ENCODE measurements around the gene MRO.
"Not testable (repeated sequence)": the region's sequence is repeated elsewhere in the genome, so short reads cannot be mapped to it uniquely, and the experiment has no call there.

The MRO gene
- 0.09 to 0.20 reads per million in 2 donors for total RNA-seq

DNA sequence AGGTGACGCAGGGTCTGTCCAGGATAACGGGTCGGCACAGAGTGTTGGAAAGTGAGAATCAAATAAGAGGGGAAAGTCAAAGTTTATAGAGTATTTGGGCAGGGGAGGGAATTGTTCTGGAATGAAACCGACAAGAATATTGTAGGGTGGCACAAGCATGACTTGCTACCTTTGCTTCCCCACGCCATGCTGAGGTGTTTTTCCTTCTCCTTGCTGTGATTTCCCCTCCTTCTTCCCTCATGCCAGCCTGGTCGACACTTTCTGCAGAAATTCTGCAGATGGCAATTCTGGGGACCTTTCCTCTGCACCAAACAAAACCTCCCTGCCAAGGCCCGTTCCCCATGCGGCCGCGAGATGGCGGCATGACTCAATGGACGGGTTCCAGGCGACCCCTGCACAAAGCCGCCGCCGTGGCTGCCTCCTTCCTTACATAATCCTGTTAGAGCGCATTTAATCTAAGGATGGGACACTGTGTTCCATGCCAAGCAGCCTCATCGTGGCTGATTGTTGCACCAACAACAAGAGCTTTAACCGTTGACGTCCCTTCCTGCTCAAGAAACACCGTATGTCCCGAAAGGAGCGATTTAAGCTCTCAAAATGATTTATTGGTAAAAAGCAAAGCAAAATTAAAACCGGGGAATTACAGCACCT is at the start of gene MRO:
Gene MRO (minus strand): TSS at position 289 of the 651 bp plus-strand sequence. CDS start 10,616 bp downstream, outside the sequence.
- DNase-seq: peak; percentile 55

DNA sequence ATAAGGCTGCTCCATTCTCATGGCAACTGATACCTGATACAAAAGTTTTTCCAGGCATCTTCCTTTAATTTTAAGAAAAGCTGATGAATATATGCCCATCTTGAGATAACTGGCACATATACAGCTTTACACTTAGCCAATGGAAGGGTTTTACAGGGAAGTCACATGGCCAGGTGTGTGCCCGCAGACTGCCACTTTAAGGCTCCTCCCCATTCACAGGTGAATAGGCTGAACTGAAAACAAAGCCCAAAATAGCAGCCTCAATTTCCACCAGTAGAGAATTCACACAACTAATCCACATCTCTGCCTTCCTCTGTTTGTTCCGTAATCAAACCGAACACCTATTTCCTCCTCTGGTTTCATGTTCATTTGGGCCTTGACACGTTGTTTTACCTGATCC is 49.3 kb upstream of the MRO start:
- DNase-seq: no peak

DNA sequence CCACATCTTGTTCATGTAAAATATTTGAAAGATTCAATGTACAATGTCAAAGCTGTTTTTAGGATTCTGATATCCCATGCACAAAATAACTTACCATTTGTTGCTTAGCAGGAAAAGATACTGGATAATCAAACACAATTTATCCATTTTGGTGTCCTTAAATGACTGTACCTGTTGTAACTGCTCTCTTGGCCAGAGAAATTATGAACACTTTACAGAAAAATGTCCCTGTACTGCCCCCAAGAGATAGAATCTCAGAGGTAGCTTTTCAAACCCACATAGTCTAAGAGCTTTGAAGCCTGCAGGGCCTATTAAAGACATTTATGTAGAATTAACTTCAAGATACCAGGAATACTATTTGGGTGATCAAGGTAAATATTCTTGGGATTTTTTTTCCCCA is 46.9 kb upstream of the MRO start:
- no peak for DNase-seq

DNA sequence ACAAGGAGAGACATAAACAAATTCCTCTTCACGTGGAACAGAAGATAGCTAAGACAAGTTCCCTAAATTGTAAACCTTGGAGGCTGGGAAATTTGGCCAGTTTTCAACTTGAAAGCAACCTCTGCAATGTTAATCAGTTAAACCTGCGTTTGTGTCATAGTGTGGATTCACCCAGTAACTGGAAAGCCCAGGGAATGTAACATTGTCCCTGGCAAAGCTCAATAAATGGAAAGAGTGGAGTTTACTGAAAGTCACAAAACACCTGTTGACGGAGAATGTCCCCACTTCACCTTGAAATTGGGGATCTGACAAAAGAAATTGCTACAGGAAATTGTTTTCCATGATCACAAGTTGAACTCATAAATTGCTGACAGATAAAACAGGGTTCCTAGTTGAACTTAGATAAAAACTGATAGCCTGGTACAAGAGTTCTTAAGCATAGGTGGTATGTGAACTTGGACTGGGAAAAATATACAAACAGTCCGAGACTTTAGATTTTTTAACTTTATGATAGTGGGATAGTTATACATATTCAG is 44.1 kb upstream of the MRO start:
- DNase-seq: no peak

DNA sequence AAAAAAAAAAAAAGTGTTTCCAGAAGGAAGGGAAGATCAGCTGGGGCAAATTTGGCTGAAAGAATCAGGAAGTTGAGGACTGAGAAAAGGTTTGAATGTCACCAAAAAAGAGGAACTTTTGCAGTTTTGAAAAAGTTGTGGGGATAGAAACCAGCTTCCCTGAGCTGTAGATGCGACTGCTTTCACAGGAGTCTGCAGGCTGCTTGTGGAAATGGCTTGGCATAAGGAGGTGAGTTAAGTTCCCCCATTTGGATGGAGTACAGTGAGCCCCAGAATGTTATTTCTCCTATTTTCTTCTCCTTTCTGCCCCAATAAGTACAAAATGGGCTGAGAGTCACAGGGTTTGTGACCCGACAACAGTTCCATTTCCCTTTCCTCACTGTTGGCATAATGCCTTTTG is 42.6 kb upstream of the MRO start:
- no peak for DNase-seq

DNA sequence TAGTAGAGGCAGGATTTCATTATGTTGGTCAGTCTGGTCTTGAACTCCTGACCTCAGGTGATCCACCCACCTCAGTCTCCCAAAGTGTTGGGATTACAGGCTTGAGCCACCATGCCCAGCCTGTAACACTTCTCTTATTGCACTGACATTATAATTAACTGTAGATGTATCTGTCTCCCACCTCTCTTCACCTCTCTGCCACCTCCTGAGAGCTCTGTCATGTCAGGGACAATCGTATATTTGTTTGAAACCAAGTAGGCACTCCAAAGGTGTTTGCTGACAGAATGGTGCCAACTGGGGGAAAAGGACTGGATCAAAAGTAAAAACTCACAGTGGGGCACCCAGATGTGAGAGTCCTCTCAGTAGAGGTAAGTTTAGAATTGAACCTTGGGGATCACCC is 41.8 kb upstream of the MRO start:
- no peak for DNase-seq

DNA sequence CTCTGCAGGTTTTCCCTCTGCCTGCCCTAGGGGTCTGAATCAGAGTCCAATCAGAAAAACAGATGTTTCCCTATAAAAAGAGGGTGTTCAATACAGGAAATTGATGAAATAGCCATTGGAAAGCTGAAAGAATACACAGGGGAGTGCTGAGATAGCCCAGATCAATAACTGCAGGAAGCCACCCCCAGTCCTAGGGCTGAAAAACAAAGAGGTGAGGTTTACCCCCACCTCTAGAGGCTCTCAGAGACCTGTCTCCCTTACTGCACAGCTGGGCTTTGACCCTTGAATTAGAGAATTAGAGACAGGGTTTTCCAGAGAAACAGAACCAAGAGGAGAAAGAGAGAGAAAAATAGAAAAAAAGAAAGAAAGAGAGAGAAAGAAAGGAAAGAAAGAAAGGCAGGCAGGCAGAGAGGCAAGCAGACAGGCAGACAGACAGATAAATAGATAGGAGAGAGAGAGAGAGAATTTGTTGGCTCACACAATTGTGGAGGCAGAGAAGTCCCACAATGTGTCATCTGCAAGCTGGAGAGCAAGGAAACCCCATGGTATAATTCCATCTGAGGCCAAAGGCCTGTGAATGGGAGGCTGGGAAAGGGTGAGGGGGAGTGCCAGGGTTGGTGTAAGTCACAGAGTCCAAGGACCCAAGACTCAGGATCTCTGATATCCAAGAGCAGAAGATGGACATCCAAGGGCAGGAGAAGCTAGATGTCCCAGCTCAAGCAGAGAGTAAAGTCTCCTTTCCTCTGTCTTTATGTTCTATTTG is 40.2 kb upstream of the MRO start:
- DNase-seq: no peak

DNA sequence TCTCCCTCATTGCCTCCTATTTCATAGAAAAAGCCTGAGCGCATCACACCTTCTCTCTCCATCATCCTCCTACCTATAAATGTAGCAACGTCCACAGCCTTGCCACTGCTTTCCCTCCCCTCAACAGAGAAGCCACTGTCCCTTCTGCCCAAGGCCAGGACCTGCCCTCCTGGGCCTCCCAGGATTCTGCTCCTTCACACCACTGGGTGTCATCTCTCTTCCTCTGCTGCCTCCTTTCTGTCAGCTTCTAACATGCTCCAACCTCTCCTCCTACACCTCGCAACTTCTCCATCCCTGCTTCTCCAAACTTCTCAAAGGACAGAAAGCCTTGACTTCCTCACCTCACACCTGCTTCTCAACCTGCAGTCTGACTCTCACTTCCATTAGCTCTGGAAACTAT is 37.9 kb upstream of the MRO start:
- DNase-seq: no peak

DNA sequence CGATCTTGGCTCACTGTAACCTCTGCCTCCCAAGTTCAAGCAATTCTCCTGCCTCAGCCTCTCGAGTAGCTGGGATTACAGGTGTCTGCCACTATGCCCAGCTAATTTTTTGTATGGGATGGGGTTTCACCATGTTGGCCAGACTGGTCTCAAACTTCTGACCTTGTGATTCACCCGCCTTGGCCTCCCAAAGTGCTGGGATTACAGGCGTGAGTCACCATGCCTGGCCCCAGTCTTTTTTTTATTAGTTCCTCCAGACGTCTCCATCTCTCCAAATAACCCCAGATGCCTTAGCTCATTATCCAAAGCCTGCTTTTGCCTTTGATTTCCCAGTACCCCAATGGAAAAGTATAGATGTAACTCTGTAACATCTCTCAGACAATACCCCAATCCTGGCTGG is 37.4 kb upstream of the MRO start:
- DNase-seq: not testable (repeated sequence)

DNA sequence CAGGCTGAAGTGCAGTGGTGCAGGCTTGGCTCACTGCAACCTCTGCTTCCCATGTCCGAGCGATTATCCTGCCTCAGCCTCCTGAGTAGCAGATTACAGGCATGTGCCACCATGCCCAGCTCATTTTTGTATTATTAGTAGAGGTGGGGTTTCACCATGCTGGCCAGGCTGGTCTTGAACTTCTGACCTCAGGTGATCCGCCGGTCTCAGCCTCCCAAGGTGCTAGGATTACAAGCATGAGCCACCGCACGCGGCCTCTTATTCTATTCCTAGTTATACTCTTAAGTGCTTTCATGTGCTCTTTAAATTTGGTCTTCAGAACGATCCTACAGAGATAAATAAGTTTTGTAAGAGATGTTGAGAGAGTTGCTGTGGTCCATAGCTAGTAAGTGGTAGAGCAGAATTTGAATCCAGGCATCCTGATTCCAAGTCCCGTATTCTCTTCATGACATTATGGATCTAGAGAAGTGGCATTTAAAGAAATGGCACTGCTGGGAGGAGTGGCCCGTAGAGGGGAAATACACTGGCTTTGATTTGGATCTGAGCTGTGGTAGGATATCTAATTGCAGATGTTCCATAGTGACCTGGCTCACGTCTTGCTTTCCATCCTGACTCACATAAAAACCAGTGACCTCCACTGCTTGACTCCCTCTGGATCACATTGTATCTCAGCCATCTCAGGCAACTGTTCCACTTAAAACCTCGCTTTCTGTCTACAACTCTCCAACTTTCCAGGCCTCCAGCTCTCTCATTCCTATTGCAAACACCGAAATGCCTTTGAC is 36.4 kb upstream of the MRO start:
- DNase-seq: no peak

DNA sequence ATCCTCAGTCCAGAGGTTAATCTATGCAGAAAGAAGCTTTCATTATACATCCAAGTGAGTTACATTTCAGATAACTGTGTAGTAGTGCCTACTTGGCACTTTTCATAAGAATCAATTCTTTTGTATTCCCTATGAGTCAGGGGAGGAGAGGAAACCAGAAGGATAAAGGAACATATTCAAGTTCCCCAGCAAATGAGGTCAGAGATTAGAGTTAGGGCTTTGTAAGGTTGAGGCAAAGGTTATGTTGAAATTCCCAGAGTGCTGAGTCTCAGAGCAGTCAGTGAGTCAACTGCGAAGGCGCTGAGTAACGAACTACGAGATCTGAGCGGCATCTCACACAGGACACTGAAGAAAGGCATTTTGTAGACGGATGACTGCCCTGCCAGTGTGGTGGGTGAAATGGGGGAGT is 34.1 kb upstream of the MRO start:
- DNase-seq: no peak

DNA sequence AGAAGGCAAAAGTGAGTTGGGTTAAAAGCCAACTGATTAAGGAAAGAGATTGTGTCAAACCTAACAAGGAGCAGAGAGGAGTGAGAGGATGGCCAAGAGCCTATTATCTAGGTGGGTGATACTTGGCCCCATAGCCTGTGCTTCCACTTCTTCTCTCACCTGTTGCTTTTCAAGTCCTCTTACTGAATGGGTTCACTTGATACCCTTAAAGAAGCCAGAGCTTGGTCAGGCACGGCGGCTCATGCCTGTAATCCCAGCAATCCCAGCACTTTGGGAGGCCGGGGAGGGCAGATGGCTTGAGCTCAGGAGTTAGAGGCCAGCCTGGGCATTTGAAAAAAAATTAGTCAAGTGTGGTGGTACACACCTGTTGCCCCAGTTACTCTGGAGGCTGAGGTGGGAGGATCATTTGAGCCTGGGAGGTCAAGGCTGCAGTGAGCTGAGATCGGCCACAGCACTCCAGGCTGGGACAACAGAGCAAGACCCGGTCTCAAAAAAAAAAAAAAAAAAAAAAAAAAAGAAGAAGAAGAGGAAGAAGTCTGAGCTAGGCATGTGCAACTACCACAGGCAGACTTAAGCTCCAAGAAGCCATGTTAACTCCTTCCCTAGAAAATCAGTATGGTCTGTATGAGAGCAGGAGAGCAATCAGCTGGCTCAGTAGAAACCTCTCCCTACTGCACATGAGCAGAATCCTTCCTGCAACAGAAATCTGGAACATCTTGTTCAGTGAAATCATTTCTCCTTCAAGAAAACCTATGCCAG is 30.7 kb upstream of the MRO start:
- DNase-seq: no peak

DNA sequence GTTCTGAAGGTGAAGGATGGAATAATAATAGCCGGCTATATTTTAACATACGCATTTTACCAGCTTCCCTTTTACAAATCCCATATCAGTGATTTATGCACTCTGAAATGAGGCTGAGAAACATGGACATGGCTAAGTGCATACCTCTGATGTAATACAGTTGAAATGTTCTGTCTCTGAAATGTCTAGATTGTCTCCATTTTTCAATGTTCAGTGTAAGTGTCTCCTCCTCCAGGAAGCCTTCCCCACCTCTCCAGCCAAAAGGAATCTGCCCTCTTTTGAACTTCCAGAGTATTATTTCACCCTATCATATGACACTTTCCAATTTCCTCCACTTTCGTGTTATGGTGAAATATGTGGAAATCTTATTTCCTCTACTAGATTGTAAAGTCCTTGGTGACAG is 29.6 kb upstream of the MRO start:
- no peak for DNase-seq

DNA sequence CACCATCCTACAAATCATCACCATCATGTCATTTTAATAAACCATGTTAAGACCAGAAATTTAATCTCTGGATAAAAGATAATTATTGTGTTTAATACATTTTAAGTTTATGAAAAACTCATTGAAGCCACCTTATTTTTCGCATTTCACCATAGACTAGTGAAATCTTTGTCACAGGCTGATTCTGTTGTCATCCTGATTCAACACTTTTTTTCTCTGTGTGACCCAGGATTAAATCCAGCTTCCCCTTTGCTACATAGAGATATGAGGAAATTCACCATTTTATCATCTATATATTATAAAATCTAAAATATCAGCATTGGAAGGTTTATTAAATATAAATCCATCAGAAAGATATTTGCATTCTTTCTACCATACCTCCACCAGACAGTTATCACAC is 29.2 kb upstream of the MRO start:
- DNase-seq: no peak

DNA sequence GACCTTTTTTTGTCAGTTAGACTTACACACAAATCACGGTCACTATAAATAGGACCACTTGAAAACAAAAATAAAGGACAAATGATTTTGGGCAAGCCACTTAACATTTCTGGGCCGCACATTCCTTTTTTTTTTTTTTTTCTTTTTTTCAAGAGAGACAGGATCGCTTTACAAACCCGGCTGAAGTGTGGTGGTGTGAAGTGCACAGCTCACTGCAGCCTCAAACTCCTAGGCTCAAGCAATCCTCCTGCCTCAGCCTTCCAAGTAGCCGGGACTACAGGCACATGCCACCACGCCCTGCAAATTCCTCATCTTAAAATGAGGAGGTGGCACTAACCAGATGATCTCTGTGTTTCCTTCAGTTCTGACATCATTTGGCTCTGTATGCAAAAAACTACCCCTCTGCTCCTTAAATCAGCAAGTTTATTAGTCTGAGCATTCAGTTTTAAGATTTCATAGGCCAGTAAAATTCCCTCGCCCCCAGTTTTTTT is 28.3 kb upstream of the MRO start:
- DNase-seq: no peak

DNA sequence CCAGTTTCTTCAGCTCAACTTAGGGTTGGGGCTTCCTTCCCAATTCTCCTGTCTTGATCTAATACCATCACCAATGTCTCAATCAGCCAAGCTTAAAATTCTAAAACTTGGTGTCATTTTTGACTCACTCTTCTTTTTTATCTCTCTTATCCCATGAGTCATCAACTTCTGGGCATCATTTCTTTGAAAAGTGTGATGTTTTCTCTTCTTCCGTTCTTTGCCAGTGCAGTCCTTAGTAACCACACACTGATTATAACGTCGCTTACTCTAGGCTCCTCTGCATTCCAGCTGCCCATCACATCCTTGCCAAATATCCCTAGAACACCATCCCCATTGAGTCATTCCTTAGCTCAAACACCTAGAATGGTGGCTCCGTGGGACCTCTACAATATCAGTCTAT is 27.4 kb upstream of the MRO start:
- no peak for DNase-seq

DNA sequence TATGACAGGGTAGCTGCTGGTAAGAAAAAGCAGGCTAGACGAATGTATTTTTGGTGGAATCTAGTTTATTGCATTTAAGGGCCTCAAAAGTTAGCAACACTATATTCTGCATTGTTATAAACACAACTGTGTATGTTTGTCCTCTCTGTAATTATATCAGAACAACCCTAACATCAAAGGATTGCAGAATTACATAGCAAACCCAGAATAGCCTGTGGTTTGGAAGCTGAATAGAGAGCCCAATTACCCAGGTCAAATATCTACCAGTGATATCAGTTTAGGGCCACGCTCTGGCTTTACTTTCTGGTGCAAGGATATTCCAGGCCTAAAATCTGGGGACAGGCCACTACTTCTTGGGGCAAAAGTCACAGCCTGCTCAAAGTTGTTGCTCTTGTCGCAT is 25.1 kb upstream of the MRO start:
- no peak for DNase-seq

DNA sequence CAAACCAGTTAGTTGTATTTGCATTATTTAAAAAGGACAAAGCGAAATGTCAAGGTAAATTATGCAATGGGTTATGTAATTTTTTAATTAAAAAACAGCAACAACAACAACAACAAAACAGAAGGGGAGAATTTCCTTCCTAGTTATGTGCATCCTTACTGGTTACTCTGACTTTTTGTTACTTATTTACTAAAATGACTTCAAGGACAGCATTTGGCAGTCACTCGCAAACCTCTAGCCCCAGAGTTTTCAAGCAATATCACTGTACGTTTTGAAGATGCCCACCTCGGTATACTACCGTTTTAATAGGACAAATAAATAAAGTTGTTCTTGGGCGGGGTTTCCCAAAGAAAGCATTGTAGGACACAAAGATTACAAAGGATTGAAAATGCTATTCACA is 24.7 kb upstream of the MRO start:
- DNase-seq: no peak

DNA sequence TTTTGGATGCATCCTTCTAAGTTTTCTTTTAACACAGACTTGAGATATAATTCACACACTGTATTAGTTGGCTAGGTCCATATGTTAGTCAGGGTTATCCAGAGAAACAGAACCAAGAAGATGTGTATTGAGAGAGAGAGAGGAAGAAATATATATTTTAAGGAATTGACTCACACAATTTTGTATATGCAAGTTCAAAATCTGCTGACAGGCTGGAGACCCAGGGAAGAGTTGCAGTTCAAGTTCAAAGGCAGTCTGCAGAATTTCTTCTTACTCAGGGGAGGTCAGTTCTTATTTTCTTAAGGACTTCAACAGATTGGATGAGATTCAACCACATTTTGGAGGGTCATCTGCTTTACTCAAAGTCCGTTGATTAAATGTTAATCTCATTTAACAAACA is 23.0 kb upstream of the MRO start:
- DNase-seq: no peak

DNA sequence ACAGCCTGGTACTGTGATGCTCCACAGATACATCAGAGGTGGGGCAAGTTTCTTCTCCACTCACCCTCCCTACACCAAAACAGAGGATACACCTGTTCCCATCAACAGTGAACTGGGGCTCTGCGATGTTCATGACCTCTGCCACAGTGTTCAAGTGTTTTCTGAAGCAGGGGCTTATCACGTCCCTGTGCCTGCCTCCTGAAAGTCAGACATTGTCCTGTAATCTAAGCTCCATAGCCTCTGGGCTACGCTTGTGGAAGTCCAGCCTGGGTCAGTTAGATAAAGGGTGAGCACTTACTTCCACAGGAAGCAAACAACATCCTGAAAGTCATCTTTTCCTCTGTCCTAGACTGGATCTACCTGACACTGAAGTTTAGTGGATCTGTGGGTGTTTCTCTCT is 20.2 kb upstream of the MRO start:
- no peak for DNase-seq

DNA sequence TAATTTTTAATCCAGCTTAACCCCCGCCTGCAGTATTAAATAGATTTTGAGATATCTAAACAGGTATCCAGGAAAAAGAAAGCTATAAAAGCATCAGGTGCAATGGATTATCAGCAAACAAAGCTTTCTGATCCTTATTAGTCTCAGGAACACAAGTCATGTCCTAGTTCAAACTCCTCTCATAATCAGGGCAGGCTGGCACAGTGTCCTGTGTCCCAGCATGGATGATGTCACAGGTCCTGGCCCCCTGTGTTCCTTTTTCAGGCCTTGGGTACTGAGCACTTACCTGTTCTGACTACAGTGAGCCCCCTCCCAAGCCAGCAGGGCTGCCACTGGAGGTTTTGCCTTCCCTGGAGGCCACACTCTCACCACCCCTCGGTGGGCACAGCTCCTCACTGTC is 19.5 kb upstream of the MRO start:
- no peak for DNase-seq

DNA sequence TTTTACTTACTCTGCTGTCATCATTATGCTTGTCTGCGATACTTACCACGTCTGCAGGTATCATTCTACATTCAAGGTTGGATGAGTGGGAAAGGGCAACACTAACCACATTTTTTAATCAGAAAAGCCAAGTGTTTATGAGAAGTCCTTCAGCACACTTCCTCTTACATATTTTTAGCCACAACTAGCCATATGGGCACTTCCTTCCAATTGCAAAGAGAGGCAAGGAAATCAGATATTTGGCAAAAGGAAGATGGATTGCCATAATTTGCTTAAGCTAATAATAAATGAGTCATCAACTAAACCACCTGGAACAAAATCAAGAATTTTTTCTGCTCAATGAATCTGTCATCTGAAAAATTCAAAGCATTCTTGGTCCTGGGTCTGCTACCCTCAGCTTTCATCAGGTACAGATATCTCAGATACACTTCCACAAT is 16.7 kb upstream of the MRO start:
- no peak for DNase-seq

DNA sequence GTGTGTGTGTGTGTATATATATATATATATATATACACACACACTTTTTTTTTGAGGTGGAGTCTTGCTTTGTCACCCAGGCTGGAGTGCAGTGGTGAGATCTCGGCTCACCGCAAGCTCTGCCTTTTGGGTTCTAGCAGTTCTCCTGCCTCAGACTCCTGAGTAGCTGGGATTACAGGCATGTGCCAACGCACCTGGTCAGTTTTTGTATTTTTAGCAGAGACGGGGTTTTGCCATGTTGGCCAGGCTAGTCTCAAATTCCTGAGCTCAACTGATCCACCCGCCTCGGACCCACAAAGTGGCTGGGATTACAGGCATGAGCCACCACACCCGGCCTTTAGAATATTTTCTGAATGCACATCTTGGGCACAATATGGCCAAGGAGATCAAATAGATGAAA is 13.7 kb upstream of the MRO start:
- not testable (repeated sequence) for DNase-seq

Measured in activated gamma-delta T cell (primary cell).